NCI-H2081 treated with DMSO at 0.1 percent for 48 hours (cell line): ENCODE data around the gene RGL3.
A peak's percentile ranks its signal among the peaks of the same experiment; 100 is the strongest.
"Not testable (repeated sequence)": the region's sequence is repeated elsewhere in the genome, so short reads cannot be mapped to it uniquely, and the experiment has no call there.

Source experiments
- DNase-seq: peaks from one replicate; lab custom pipeline; 2025; lab: John Stamatoyannopoulos, UW

RGL3 gene

GRCh38 chr19:11361771-11362731 lies 57.1 kb downstream of the RGL3 start:
- DNase-seq = no peak

GRCh38 chr19:11361037-11361770 lies 57.9 kb downstream of the RGL3 start:
- DNase-seq = no peak

DNA sequence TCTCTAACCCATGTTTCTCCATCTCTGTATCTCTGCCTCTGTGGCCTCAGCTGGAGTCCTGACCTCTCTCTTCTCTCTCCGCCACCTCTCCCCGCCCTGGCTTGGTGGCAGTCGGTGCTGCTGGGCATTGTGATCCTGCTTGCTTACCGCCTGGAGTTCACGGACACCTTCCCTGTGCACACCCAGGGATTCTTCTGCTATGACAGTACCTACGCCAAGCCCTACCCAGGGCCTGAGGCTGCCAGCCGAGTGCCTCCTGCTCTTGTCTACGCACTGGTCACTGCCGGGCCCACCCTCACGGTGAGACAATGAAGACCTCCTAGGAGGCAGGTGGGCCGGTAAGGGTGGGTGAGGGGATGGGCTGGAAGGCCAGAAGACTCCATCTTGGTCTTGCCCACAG lies 59.7 kb downstream of the RGL3 start:
- no peak for DNase-seq

DNA sequence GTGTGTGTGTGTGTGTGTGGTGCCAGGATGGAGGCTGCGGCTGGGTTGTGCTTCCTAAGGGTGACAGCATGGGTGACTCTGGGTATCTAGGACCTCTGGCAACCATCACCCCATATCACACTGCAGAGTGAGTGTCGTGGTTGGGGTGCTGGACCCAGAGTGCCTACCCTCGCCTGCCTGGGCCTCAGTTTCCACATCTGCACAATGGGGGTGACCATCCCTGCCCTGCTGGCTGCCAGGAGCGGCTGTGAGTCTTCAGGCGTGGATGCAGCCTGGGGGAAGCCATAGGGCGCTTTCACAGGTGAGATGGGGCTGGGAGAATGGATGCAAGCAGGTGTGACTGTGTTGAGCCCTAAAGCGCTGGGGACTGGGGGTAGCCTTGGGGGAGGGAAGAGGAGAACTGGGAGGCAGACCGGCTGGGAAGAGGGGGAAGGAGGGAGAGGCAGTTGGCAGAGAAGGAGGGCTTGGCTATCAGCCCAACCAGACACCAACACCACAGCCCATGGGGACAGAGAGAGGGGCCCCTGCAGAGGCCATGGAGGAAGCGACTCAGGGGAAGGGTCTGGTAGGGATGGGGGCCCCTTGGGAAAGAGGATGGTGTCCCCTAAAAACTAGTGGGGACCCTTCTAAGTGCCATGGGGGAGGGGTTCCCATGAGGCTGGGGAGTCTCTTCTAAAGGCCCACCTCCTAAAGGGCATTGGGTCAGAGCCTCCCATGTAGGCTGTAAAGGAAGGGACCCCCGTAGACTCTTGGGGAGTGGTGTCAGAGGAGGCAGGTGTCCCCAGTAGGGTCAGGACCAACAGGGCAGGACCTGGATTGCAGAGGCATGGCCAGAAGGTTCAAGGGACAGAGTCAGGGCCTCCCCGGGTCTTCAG lies 62.2 kb downstream of the RGL3 start:
- DNase-seq = no peak

DNA sequence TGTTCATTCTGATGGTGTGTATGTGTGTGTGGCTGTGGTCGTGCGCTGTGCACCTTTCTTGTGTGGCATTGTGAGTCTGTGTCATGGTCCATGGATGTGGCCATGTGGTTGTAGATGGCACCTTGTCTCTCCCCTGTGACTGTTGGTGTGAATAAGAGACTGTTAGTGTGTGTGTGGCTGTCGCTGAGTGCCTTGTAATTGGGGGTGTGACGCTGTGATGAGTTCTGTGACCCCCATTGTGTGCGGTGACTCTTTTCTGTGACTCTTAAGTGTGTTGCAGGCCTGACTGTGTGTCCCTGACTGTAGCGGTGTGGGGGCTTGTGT lies 63.1 kb downstream of the RGL3 start:
- no peak for DNase-seq

- DNase-seq = peak; percentile 29
Observed at GRCh38 chr19:11355160-11356073, 63.7 kb downstream of the RGL3 start, which contains the start of gene PLPPR2. Gene PLPPR2, plus strand, starts transcription at chr19:11355432. Its CDS starts 2,242 bp downstream, at chr19:11357674.

DNA sequence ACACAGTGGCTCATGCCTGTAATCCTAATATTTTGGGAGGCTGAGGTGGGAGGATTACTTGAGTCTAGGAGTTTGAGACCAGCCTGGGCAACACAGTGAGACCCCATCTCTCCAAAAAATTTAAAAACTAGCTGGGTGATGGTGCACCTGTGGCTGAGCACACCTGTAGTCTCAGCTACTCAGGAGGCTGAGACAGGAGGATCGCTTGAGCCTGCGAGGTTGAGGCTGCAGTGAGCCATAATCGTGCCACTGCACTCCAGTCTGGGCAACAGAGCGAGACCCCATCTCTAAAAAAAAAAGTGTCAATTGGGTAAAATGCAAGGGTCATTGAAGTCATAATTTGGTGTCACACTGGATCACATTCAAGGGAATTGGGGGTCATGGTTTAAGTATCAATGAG lies 65.0 kb downstream of the RGL3 start:
- not testable (repeated sequence) for DNase-seq

DNA sequence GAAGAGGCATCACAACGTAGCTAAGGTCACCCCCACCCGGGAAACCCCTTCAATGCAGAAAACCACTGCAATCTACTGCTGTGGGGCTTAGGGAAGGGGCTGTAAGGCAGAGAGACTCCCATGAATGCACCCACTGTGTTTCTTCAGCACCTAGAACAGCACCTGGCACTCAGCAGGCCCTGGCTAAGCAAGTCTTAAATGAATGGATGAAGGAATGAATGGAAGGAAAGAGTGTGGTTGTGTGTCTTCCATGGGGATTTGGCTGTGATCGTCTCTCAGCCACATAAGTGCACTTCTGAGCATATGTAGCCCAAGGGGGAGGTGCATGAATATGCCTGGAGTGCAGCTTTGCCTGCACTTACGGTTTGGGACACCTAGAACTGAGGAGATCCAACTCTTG lies 69.9 kb downstream of the RGL3 start:
- DNase-seq = no peak

- DNase-seq = no peak
Observed at GRCh38 chr19:11347546-11348039, 71.5 kb downstream of the RGL3 start.

GRCh38 chr19:11346104-11346940 lies 72.8 kb downstream of the RGL3 start, which contains the start of the genes CCDC159 and TMEM205:
Gene CCDC159, plus strand, starts transcription at chr19:11346519. Its CDS starts 88 bp downstream, at chr19:11346607.
Gene TMEM205, minus strand, starts transcription at chr19:11346268. Its CDS starts 649 bp downstream, at chr19:11345619.
- peak; percentile 89 for DNase-seq

DNA sequence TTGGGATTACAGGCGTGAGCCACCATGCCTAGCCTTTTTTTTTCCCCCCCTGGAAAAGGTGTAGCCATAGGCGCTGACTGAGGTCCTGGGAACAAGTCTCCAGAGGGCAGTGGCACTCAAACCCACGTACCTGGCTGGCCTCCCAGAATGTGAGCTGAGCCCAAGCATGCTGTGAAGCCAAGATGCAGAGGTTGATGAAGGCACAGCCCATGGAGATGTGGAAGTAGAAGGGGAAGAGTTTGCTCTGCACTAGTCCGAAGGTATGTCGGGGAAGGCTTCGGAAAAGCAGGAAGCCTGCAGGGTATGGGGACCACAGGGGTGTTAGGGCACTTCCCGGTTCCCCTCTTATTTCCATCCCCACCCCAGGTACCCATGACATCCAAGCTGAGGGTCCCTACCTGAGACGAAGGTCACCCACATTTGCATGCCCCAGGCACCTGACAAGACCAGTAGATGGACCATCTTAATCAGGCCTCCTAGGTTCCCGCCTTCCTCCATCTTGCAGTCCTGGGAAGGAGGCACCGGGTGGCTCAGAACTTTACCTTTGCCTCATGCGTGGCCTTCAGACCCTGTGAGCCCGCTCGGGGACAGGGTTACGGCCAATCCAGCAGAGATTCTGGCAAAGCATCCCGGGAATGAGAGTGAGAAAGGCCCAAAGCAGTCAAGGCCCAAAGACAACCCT lies 73.9 kb downstream of the RGL3 start:
- DNase-seq = no peak
